ENCODE results near the gene SHLD2. TPM values are rescaled to one million over a fixed set of nuclear protein-coding genes. Genes with fewer than 3 reads are reported as not detected.
A peak's percentile ranks its signal among the peaks of the same experiment; 100 is the strongest.
"Not testable (repeated sequence)": the region's sequence is repeated elsewhere in the genome, so short reads cannot be mapped to it uniquely, and the experiment has no call there.

Gene SHLD2
- total and polyA plus RNA-seq, 10 of the 15 experiments (the other 5 are each of a cell fraction or from before 2014, with no cell fraction given): 24.5 to 45.3 (median 30.1) TPM

DNA sequence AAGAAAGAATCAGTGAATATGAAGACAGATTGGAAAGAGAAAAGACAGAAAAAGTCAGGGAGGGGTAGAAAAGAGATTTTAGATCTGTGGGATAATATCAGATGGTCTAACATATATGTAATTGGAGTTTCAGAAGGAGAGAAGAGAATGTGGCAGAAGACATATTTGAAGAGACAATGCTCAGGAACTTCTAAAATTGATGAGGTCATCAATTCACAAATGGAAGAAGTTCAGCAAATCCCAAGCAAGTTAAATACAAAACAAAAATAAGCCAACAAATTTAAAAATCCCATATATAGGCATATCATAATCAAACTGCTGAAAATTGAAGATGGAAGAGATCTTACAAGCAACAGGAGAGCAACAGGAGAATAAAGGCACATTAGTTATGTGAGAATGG, 42.5 kb downstream of the SHLD2 start:
- H3K4me2 ChIP-seq (ENCODE audit: control insufficient read depth, insufficient read depth); H3K9ac ChIP-seq (ENCODE audit: control insufficient read depth, insufficient read depth, low read length); ATAC-seq; SMC1A ChIA-PET (ENCODE audit: uncharacterized antibody, unreplicated experiment); CTCF ChIA-PET; H3K79me2 ChIP-seq (ENCODE audit: control insufficient read depth, insufficient read depth, low read length); FAIRE-seq; H4K20me1 ChIP-seq (ENCODE audit: control insufficient read depth, insufficient read depth); H3K27me3 ChIP-seq (replicated peaks in 1 of 2; ENCODE audit: control insufficient read depth in 2 of 2, insufficient read depth in 2 of 2, low read length in 1 of 2); H3K27ac ChIP-seq (ENCODE audit: control insufficient read depth, insufficient read depth); RAD21 ChIA-PET (ENCODE audit: unreplicated experiment); in situ Hi-C loops (cut with MboI); H3K4me3 ChIP-seq; POLR2A ChIA-PET; H3K4me1 ChIP-seq (ENCODE audit: control insufficient read depth, insufficient read depth, low read length); DNase-seq (ENCODE audit: low read depth, low spot score); H3K9me3 ChIP-seq (replicated peaks; ENCODE audit: control insufficient read depth, insufficient read depth, low read length); H3K36me3 ChIP-seq (ENCODE audit: control insufficient read depth in 2 of 2, insufficient read depth in 2 of 2, low read length in 1 of 2); H2AFZ ChIP-seq (ENCODE audit: control insufficient read depth, low read depth, low read length); intact Hi-C loops (cut with micrococcal nuclease; ENCODE audit: unreplicated experiment): not testable (repeated sequence)
- TSS peak; percentile 51 for BruUV-seq (replicated peaks)

DNA sequence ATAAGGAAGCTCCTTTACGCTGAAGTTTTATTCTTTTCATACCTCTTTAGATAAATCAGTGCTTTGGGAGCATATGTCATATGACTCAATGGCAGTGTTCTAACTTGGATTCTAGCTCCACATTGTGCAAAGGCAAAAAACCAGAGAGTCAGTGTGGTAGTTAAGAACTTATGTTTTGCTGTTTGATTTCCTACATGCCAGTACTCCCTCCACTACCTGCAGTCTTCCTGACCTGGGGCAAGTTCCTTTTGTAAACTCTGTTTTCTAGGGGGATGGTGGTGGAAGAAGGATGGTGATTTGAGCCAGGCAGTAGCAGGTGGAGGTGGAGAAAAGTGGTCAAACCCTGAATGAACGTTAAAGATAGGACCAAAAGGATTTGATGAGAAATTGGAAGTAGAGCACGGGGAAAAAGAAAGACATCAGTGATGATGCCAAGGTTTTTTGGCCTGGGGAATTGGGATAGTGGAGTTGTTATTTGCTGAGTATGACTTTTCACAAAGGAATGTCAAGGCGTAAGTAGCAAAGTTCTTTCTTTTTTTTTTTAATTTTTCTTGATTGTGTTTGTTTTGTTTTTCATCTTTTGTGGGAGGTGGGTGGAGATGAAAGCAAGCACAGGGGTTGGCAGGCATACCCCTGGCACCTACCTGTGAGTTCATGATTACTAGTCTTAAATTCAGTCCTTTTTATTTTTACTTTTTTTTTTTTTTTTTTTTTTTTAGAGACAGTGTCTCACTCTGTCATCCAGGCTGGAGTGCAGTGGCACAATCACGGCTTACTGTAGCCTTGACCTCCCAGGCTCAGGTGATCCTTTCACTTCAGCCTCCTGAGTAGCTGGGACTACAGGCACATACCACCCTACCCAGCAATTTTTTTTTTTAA, 47.5 kb downstream of the SHLD2 start:
- H3K27ac ChIP-seq (ENCODE audit: control insufficient read depth, insufficient read depth); FAIRE-seq; H4K20me1 ChIP-seq (ENCODE audit: control insufficient read depth, insufficient read depth); H3K79me2 ChIP-seq (ENCODE audit: control insufficient read depth, insufficient read depth, low read length); RAD21 ChIA-PET (ENCODE audit: unreplicated experiment); H3K9ac ChIP-seq (ENCODE audit: control insufficient read depth, insufficient read depth, low read length); DNase-seq (ENCODE audit: low read depth, low spot score); H3K36me3 ChIP-seq (ENCODE audit: control insufficient read depth in 2 of 2, insufficient read depth in 2 of 2, low read length in 1 of 2); BruUV-seq (replicated peaks); SMC1A ChIA-PET (ENCODE audit: uncharacterized antibody, unreplicated experiment); H3K9me3 ChIP-seq (replicated peaks; ENCODE audit: control insufficient read depth, insufficient read depth, low read length); H3K4me3 ChIP-seq; H3K27me3 ChIP-seq (replicated peaks in 1 of 2; ENCODE audit: control insufficient read depth in 2 of 2, insufficient read depth in 2 of 2, low read length in 1 of 2); H2AFZ ChIP-seq (ENCODE audit: control insufficient read depth, low read depth, low read length); POLR2A ChIA-PET; in situ Hi-C loops (cut with MboI); intact Hi-C loops (cut with micrococcal nuclease; ENCODE audit: unreplicated experiment); ATAC-seq; H3K4me1 ChIP-seq (ENCODE audit: control insufficient read depth, insufficient read depth, low read length); H3K4me2 ChIP-seq (ENCODE audit: control insufficient read depth, insufficient read depth): not testable (repeated sequence)
- WGBS (ENCODE audit: insufficient coverage, insufficient replicate concordance, low lambda C conversion rate, missing lambda C conversion rate): 82% methylated on average over 3 of the region's 5 CpGs
- CTCF ChIA-PET: interaction anchor here (0.6 kb wide), 1 partner anchor 145 kb away, joined by 3 read pairs; no protein-coding TSS in a partner anchor

DNA sequence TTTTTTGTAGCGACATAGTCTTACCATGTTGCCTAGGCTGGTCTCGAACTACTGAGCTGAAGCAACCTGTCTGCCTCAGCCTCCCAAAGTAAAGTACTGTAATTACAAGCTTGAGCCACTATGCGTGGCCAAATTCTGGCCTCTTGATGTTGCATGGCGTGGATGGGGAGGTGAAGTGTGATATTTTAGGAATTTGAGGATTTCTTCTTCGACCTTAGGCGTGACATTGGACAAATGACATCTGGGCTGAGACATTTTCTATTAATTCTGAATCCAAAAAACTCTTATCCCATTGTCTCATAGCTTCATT, 48.1 kb downstream of the SHLD2 start:
- H3K79me2 ChIP-seq (ENCODE audit: control insufficient read depth, insufficient read depth, low read length); SMC1A ChIA-PET (ENCODE audit: uncharacterized antibody, unreplicated experiment); H3K27me3 ChIP-seq (replicated peaks in 1 of 2; ENCODE audit: control insufficient read depth in 2 of 2, insufficient read depth in 2 of 2, low read length in 1 of 2); in situ Hi-C loops (cut with MboI); H3K36me3 ChIP-seq (ENCODE audit: control insufficient read depth in 2 of 2, insufficient read depth in 2 of 2, low read length in 1 of 2); H3K4me2 ChIP-seq (ENCODE audit: control insufficient read depth, insufficient read depth); H4K20me1 ChIP-seq (ENCODE audit: control insufficient read depth, insufficient read depth); RAD21 ChIA-PET (ENCODE audit: unreplicated experiment); H3K9ac ChIP-seq (ENCODE audit: control insufficient read depth, insufficient read depth, low read length); H2AFZ ChIP-seq (ENCODE audit: control insufficient read depth, low read depth, low read length); ATAC-seq; CTCF ChIA-PET; FAIRE-seq; BruUV-seq (replicated peaks); H3K4me3 ChIP-seq; DNase-seq (ENCODE audit: low read depth, low spot score); H3K9me3 ChIP-seq (replicated peaks; ENCODE audit: control insufficient read depth, insufficient read depth, low read length); H3K4me1 ChIP-seq (ENCODE audit: control insufficient read depth, insufficient read depth, low read length); POLR2A ChIA-PET; intact Hi-C loops (cut with micrococcal nuclease; ENCODE audit: unreplicated experiment); H3K27ac ChIP-seq (ENCODE audit: control insufficient read depth, insufficient read depth): not testable (repeated sequence)
- WGBS (ENCODE audit: insufficient coverage, insufficient replicate concordance, low lambda C conversion rate, missing lambda C conversion rate): 97% methylated on average over 6 of the region's 6 CpGs

DNA sequence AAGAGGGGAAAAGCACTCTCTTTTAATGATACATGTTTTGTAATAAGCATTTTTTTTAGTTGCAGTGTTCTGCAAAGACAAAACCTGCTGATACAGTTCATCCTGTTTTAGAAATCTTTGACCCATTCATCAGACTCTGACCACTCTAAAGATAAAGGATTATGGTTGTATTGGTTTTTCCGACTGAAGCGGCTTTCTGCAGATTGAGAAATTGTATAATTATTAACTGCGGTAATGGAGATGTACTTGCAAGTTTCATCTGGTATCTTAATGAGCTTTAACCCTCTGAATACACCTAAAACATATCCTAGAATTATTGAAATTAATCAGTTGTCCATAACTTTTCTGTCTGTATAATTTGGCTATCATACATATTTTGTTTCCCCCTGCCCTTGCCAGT, 50.6 kb downstream of the SHLD2 start:
- ATAC-seq; SMC1A ChIA-PET (ENCODE audit: uncharacterized antibody, unreplicated experiment); in situ Hi-C loops (cut with MboI); H2AFZ ChIP-seq (ENCODE audit: control insufficient read depth, low read depth, low read length); H4K20me1 ChIP-seq (ENCODE audit: control insufficient read depth, insufficient read depth); H3K36me3 ChIP-seq (ENCODE audit: control insufficient read depth in 2 of 2, insufficient read depth in 2 of 2, low read length in 1 of 2); CTCF ChIA-PET; H3K4me3 ChIP-seq; DNase-seq (ENCODE audit: low read depth, low spot score); H3K4me1 ChIP-seq (ENCODE audit: control insufficient read depth, insufficient read depth, low read length); H3K9ac ChIP-seq (ENCODE audit: control insufficient read depth, insufficient read depth, low read length); H3K9me3 ChIP-seq (replicated peaks; ENCODE audit: control insufficient read depth, insufficient read depth, low read length); H3K4me2 ChIP-seq (ENCODE audit: control insufficient read depth, insufficient read depth); FAIRE-seq; H3K79me2 ChIP-seq (ENCODE audit: control insufficient read depth, insufficient read depth, low read length); RAD21 ChIA-PET (ENCODE audit: unreplicated experiment); BruUV-seq (replicated peaks); POLR2A ChIA-PET; H3K27ac ChIP-seq (ENCODE audit: control insufficient read depth, insufficient read depth); H3K27me3 ChIP-seq (replicated peaks in 1 of 2; ENCODE audit: control insufficient read depth in 2 of 2, insufficient read depth in 2 of 2, low read length in 1 of 2): not testable (repeated sequence)
- intact Hi-C loops (cut with micrococcal nuclease; ENCODE audit: unreplicated experiment): loop anchor here (5.0 kb wide), 1 partner anchor 208 kb away; no protein-coding TSS in a partner anchor
- WGBS (ENCODE audit: insufficient coverage, insufficient replicate concordance, low lambda C conversion rate, missing lambda C conversion rate): 100% methylated on average over 3 of the region's 3 CpGs

Measured in GM12878 (cell line).